SK-N-SH (cell line): Measurements from ENCODE around the gene ACAD11. TPM values are rescaled to one million over a fixed set of nuclear protein-coding genes. Genes with fewer than 3 reads are reported as not detected.
"Not testable (repeated sequence)": the region's sequence is repeated elsewhere in the genome, so short reads cannot be mapped to it uniquely, and the experiment has no call there.

Source experiments
- CTCF ChIA-PET: fragments of 300-600, 350-600 bp; formaldehyde crosslinking; extraction: SDS; loops from one replicate; lab custom pipeline; 2021; lab: Yijun Ruan, JAX
- POLR2A ChIA-PET: fragments of 350-600 bp; sonication (Branson Sonifier 250); formaldehyde crosslinking; extraction: SDS; loops from one replicate; lab custom pipeline; 2020; ENCODE audit warnings: antibody characterized with exemption, inconsistent platforms; lab: Yijun Ruan, JAX
- DNase-seq: peaks from one replicate; pipeline ENCODE4 v3.0.0; 2012
- H2AFZ ChIP-seq: fragments of 200-600 bp; sonication (generic); 2 replicates; pipeline ENCODE4 v1.8.1; 2016; ENCODE audit warnings: antibody characterized with exemption, mild to moderate bottlenecking, low read depth
- H3F3A ChIP-seq: fragments of 200-600 bp; sonication (generic); replicated peaks from 2 replicates; pipeline ENCODE3; 2016; ENCODE audit warnings: antibody characterized with exemption, mild to moderate bottlenecking; ENCODE audit not compliant: insufficient read depth
- H3K27ac ChIP-seq, 2 experiments: fragments of 200-500 bp in 1 of 2; fragments of 200-600 bp in 1 of 2; sonication (Bioruptor generic) in 1 of 2; sonication (generic), shearing (Covaris generic) in 1 of 2; 2 replicates each; pipeline versions ENCODE4 v1.5.1 to v1.6.1; 2014 to 2016; ENCODE audit warnings: low read depth in 2 of 2, inconsistent platforms in 1 of 2, low read length in 1 of 2, mild to moderate bottlenecking in 1 of 2, mixed read lengths in 1 of 2
- H3K27me3 ChIP-seq: fragments of 200-600 bp; sonication (generic), shearing (Covaris generic); 2 replicates; pipeline ENCODE4 v1.6.1; 2016; ENCODE audit warnings: mixed run types; ENCODE audit not compliant: insufficient read depth
- H3K36me3 ChIP-seq, 2 experiments: fragments of 200-500 bp in 1 of 2; fragments of 200-600 bp in 1 of 2; sonication (Bioruptor generic) in 1 of 2; sonication (generic) in 1 of 2; replicated peaks in 1 of 2; 2 replicates each; pipeline versions ENCODE3 to v1.5.1; 2014 to 2016; ENCODE audit warnings: low read length in 1 of 2, mild to moderate bottlenecking in 1 of 2; ENCODE audit not compliant: insufficient read depth in 2 of 2, control insufficient read depth in 1 of 2
- H3K4me1 ChIP-seq, 2 experiments: fragments of 200-500 bp in 1 of 2; fragments of 200-600 bp in 1 of 2; sonication (Bioruptor generic) in 1 of 2; sonication (generic), shearing (Covaris generic) in 1 of 2; 2 replicates each; pipeline versions ENCODE4 v1.5.1 to v1.6.1; 2014 to 2016; ENCODE audit warnings: low read depth in 1 of 2, low read length in 1 of 2, mixed run types in 1 of 2; ENCODE audit not compliant: insufficient read depth in 2 of 2, control insufficient read depth in 1 of 2
- H3K4me2 ChIP-seq: fragments of 200-600 bp; sonication (generic), shearing (Covaris generic); 2 replicates; pipeline ENCODE4 v1.6.1; 2017; ENCODE audit warnings: mixed run types
- H3K4me3 ChIP-seq, 2 experiments: fragments of 200-500 bp in 1 of 2; fragments of 200-600 bp in 1 of 2; sonication (Bioruptor generic) in 1 of 2; sonication (generic), shearing (Covaris generic) in 1 of 2; 2 replicates each; pipeline versions ENCODE4 v1.5.1 to v1.8.1; 2014 to 2016; ENCODE audit warnings: low read depth in 2 of 2, inconsistent platforms in 1 of 2, low read length in 1 of 2, mild to moderate bottlenecking in 1 of 2, mixed read lengths in 1 of 2, moderate library complexity in 1 of 2
- H3K79me2 ChIP-seq: fragments of 200-600 bp; sonication (generic); 2 replicates; pipeline ENCODE4 v1.8.1; 2017; ENCODE audit warnings: mild to moderate bottlenecking; ENCODE audit not compliant: insufficient read depth
- H3K9ac ChIP-seq: fragments of 200-600 bp; sonication (generic); 2 replicates; pipeline ENCODE4 v1.6.1; 2017; ENCODE audit warnings: mixed run types
- H3K9me2 ChIP-seq: fragments of 200-600 bp; sonication (generic); 2 replicates; pipeline ENCODE4 v1.6.1; 2017; ENCODE audit warnings: mixed run types
- H3K9me3 ChIP-seq: fragments of 200-600 bp; sonication (generic); 2 replicates; pipeline ENCODE4 v1.6.1; 2017; ENCODE audit warnings: mixed run types, mild to moderate bottlenecking, moderate library complexity
- H4K20me1 ChIP-seq: fragments of 200-600 bp; sonication (generic); 2 replicates; pipeline ENCODE4 v1.6.1; 2017; ENCODE audit warnings: mild to moderate bottlenecking, mixed run types; ENCODE audit not compliant: insufficient read depth
- CHD2 ChIP-seq: fragments of 150-350 bp; IDR thresholded peaks from 2 replicates; pipeline ENCODE4 v1.6.1; 2018; ENCODE audit warnings: low read length; ENCODE audit not compliant: partially characterized antibody
- CTCF ChIP-seq: fragments of 200-600 bp; sonication (generic); IDR thresholded peaks from 2 replicates; pipeline ENCODE4 v1.6.1; 2017; ENCODE audit warnings: antibody characterized with exemption, mild to moderate bottlenecking, moderate library complexity
- EP300 ChIP-seq, 2 experiments: IDR thresholded peaks; 2 replicates each; pipeline versions ENCODE4 v1.4.0 to v1.6.1; 2012; ENCODE audit warnings: borderline replicate concordance in 1 of 2, low read depth in 1 of 2, low read length in 1 of 2
- FOSL2 ChIP-seq: IDR thresholded peaks from 2 replicates; pipeline ENCODE4 v1.4.0; 2012; ENCODE audit warnings: low read depth, mild to moderate bottlenecking, moderate library complexity, borderline replicate concordance
- FOXJ3 ChIP-seq: sonication (generic); formaldehyde crosslinking; IDR thresholded peaks from 2 replicates; pipeline ENCODE4 v1.5.1; 2020; ENCODE audit warnings: mild to moderate bottlenecking, missing genetic modification reagents
- FOXM1 ChIP-seq: IDR thresholded peaks from 2 replicates; pipeline ENCODE4 v1.4.0; 2012; ENCODE audit warnings: low read depth, mild to moderate bottlenecking
- JUND ChIP-seq: IDR thresholded peaks from 2 replicates; pipeline ENCODE4 v1.4.0; 2012
- MXI1 ChIP-seq: IDR thresholded peaks from 2 replicates; pipeline ENCODE4 v1.6.1; 2012; ENCODE audit warnings: mild to moderate bottlenecking, low read depth, low read length, improper control_type of control experiment
- NRF1 ChIP-seq: IDR thresholded peaks from 2 replicates; pipeline ENCODE4 v1.6.1; 2012; ENCODE audit warnings: low read depth, mild to moderate bottlenecking, low read length
- PBX3 ChIP-seq: IDR thresholded peaks from 2 replicates; pipeline ENCODE4; 2012
- POLR2AphosphoS5 ChIP-seq: IDR thresholded peaks from 2 replicates; pipeline ENCODE4 v1.6.1; 2012; ENCODE audit warnings: low read depth, low read length
- RXRA ChIP-seq: IDR thresholded peaks from 2 replicates; pipeline ENCODE4 v1.4.0; 2012; ENCODE audit warnings: low read depth, mild to moderate bottlenecking, borderline replicate concordance
- SIN3A ChIP-seq: IDR thresholded peaks from 2 replicates; pipeline ENCODE4 v1.6.1; 2012; ENCODE audit warnings: low read depth, mild to moderate bottlenecking, low read length, moderate library complexity, borderline replicate concordance
- SMC3 ChIP-seq: IDR thresholded peaks from 2 replicates; pipeline ENCODE4 v1.6.1; 2012; ENCODE audit warnings: low read depth, low read length, improper control_type of control experiment
- USF2 ChIP-seq: fragments of 150-350 bp; IDR thresholded peaks from 2 replicates; pipeline ENCODE4 v1.6.1; 2017; ENCODE audit warnings: antibody characterized with exemption, low read length, low read depth, borderline replicate concordance
- ZBTB33 ChIP-seq: IDR thresholded peaks from 2 replicates; pipeline ENCODE4 v1.4.0; 2012; ENCODE audit warnings: low read depth, borderline replicate concordance
- WGBS: methylation state at CpG from one replicate; pipeline ENCODE4 v1.1.6; 2017; ENCODE audit warnings: low lambda C conversion rate; 5-methylcytosine and 5-hydroxymethylcytosine counted together
- polyA plus RNA-seq, 3 experiments: library from polyadenylated mRNA; depleted of rRNA; stranded (reverse); fragments of >200 nt; gene quantifications; 2 replicates each; pipeline ENCODE4 v1.2.3, GENCODE V29; 2012

The ACAD11 gene
- polyA plus RNA-seq, 1 of the 3 experiments (the other 2 are of a cell fraction) = 16.3 TPM

- no peak for TF ChIP-seq MXI1
Observed at GRCh38 chr3:132641837-132642538, 17.6 kb downstream of the ACAD11 start (continued).

GRCh38 chr3:132641427-132641826, 18.2 kb downstream of the ACAD11 start:
- H3K4me2 ChIP-seq, H3K4me3 ChIP-seq, POLR2A ChIA-PET, H3F3A ChIP-seq, H3K9me3 ChIP-seq, H3K27ac ChIP-seq, H3K9ac ChIP-seq, H4K20me1 ChIP-seq, H2AFZ ChIP-seq, H3K9me2 ChIP-seq, H3K79me2 ChIP-seq, DNase-seq, H3K27me3 ChIP-seq: not testable (repeated sequence)
- Histone ChIP-seq H3K36me3 (peaks cover 12 to 25% of the 10 kb centered on the region in 2 experiments), H3K4me1 (peaks cover 0 to 14% of the 10 kb centered on the region in 2 experiments; a peak in 3 of 4 replicates)
- CTCF ChIA-PET = interaction anchor here (0.8 to 6.8 kb wide), 23 partner anchors 10 to 299 kb away, joined by 3 to 121 read pairs (median 5); no protein-coding TSS in a partner anchor
- WGBS = 94% methylated on average over 2 of the region's 2 CpGs

GRCh38 chr3:132638706-132639105, 20.9 kb downstream of the ACAD11 start:
- DNase-seq = no peak
- ChIA-PET POLR2A (no interaction called here), CTCF (interaction anchor here (0.6 to 6.8 kb wide), 7 partner anchors 9 to 287 kb away, joined by 3 to 121 read pairs (median 3); no protein-coding TSS in a partner anchor)
- H3K27me3 ChIP-seq = no peaks in the 10 kb centered on the region
- H3K79me2 ChIP-seq = no peaks in the 10 kb centered on the region
- no peaks in the 10 kb centered on the region for H3K9me3 ChIP-seq
- H3K4me2 ChIP-seq = no peak overlapping the region
- no peak overlapping the region for H2AFZ ChIP-seq
- H4K20me1 ChIP-seq = no peaks in the 10 kb centered on the region
- H3F3A ChIP-seq = no peaks in the 10 kb centered on the region
- no peaks in the 10 kb centered on the region for H3K9me2 ChIP-seq
- H3K9ac ChIP-seq = no peak overlapping the region
- peaks cover 0 to 14% of the 10 kb centered on the region in 2 experiments; a peak in 3 of 4 replicates for H3K4me1 ChIP-seq
- peaks cover 14 to 32% of the 10 kb centered on the region in 2 experiments for H3K36me3 ChIP-seq
- no peak overlapping the region for H3K4me3 ChIP-seq
- TF ChIP-seq FOSL2 (no peak), CHD2 (no peak), EP300 (IDR thresholded peaks at IDR 0.05; ENCODE audit: borderline replicate concordance in 1 of 2, low read depth in 1 of 2, low read length in 1 of 2) (no peak), POLR2AphosphoS5 (no peak), SIN3A (no peak), USF2 (no peak), RXRA (no peak), NRF1 (no peak), SMC3 (no peak), PBX3 (no peak), FOXJ3 (CRISPR knock-in tag) (no peak), ZBTB33 (no peak), CTCF (no peak), FOXM1 (no peak), JUND (no peak)
- H3K27ac ChIP-seq = no peak overlapping the region; a peak in 1 of 4 replicates
